Measurements from ENCODE around the gene PMM1. TPM values are rescaled to one million over a fixed set of nuclear protein-coding genes. Genes with fewer than 3 reads are reported as not detected.

The PMM1 gene
- total and polyA plus RNA-seq, 2 of the 13 experiments (the other 11 are each of a cell fraction or from before 2014, with no cell fraction given) = 17.8 to 95.6 TPM

DNA sequence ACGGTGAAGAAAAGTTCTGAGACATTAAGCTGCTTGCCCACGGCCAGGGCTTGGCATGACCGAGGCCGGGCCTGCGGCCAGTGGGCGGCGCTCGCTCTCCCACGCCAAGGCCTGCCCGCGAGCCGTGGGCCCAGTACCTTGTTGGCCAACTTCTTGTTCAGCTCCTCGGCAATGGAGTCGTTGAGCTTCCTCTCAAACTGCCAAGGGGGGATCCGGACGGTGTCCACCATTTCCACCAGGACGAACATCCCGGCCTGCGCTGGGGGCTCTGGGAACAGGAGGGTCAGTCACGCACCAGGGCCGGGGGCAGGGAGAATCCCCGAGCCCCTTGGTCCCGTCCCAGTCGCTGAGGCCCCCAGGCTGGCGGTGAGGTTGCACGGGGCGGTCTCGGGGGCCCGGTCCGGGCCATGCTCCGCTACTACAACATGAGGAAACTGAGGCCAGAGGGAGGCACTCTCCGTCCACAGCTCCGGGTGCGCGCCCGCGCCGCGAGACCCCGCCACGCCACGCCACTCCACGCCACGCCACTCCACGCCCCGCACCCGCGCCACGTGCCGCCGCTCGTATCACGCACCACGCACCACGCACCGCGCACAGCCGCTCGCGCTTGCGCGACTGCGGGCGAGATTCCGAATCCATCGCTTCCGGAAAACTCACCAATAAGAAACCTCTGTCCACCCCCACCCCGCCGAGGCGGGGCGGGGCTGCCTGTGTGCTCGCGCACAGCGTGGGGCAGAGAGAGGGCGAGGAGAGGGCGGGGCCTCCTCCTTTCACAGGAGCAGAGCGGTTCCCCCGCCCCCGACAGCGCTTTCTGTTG lies 45.6 kb downstream of the PMM1 start, which contains the start of gene POLR3H (continued):
- TF ChIP-seq, protein P1, sequence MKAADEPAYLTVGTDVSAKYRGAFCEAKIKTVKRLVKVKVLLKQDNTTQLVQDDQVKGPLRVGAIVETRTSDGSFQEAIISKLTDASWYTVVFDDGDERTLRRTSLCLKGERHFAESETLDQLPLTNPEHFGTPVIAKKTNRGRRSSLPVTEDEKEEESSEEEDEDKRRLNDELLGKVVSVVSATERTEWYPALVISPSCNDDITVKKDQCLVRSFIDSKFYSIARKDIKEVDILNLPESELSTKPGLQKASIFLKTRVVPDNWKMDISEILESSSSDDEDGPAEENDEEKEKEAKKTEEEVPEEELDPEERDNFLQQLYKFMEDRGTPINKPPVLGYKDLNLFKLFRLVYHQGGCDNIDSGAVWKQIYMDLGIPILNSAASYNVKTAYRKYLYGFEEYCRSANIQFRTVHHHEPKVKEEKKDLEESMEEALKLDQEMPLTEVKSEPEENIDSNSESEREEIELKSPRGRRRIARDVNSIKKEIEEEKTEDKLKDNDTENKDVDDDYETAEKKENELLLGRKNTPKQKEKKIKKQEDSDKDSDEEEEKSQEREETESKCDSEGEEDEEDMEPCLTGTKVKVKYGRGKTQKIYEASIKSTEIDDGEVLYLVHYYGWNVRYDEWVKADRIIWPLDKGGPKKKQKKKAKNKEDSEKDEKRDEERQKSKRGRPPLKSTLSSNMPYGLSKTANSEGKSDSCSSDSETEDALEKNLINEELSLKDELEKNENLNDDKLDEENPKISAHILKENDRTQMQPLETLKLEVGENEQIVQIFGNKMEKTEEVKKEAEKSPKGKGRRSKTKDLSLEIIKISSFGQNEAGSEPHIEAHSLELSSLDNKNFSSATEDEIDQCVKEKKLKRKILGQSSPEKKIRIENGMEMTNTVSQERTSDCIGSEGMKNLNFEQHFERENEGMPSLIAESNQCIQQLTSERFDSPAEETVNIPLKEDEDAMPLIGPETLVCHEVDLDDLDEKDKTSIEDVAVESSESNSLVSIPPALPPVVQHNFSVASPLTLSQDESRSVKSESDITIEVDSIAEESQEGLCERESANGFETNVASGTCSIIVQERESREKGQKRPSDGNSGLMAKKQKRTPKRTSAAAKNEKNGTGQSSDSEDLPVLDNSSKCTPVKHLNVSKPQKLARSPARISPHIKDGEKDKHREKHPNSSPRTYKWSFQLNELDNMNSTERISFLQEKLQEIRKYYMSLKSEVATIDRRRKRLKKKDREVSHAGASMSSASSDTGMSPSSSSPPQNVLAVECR (CRISPR knock-in tag; IDR thresholded peaks at IDR 0.05; ENCODE audit: borderline replicate concordance) = peak; percentile 88
- no peak for TF ChIP-seq NFKB2 (CRISPR knock-in tag; IDR thresholded peaks at IDR 0.05; ENCODE audit: borderline replicate concordance)
- TF ChIP-seq, protein P2, sequence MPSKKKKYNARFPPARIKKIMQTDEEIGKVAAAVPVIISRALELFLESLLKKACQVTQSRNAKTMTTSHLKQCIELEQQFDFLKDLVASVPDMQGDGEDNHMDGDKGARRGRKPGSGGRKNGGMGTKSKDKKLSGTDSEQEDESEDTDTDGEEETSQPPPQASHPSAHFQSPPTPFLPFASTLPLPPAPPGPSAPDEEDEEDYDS (CRISPR knock-in tag; IDR thresholded peaks at IDR 0.05) = no peak
- no peak for TF ChIP-seq HOXD1 (CRISPR knock-in tag; IDR thresholded peaks at IDR 0.05)
- TF ChIP-seq CBFB (CRISPR knock-in tag; IDR thresholded peaks at IDR 0.05) = no peak
- TF ChIP-seq, protein P3, sequence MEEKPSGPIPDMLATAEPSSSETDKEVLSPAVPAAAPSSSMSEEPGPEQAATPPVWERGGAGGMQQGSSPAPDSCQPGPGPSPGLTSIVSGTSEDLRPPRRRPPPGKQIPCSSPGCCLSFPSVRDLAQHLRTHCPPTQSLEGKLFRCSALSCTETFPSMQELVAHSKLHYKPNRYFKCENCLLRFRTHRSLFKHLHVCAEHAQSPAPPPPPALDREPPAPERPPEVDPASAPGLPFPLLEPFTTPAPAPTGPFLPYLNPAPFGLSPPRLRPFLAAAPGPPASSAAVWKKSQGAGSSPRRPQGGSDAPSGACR (CRISPR knock-in tag; IDR thresholded peaks at IDR 0.05) = peak; percentile 78; the same call in 1 of the 2 replicates
- TF ChIP-seq SALL1 (CRISPR knock-in tag; IDR thresholded peaks at IDR 0.05) = peak; percentile 74
- TF ChIP-seq PAF1 (CRISPR knock-in tag; IDR thresholded peaks at IDR 0.05) = no peak
- peak; percentile 79 for TF ChIP-seq EEA1 (CRISPR knock-in tag; IDR thresholded peaks at IDR 0.05; ENCODE audit: borderline replicate concordance)
- TF ChIP-seq, protein P4, sequence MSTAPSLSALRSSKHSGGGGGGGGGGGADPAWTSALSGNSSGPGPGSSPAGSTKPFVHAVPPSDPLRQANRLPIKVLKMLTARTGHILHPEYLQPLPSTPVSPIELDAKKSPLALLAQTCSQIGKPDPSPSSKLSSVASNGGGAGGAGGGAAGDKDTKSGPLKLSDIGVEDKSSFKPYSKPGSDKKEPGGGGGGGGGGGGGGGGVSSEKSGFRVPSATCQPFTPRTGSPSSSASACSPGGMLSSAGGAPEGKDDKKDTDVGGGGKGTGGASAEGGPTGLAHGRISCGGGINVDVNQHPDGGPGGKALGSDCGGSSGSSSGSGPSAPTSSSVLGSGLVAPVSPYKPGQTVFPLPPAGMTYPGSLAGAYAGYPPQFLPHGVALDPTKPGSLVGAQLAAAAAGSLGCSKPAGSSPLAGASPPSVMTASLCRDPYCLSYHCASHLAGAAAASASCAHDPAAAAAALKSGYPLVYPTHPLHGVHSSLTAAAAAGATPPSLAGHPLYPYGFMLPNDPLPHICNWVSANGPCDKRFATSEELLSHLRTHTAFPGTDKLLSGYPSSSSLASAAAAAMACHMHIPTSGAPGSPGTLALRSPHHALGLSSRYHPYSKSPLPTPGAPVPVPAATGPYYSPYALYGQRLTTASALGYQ (CRISPR knock-in tag; IDR thresholded peaks at IDR 0.05) = no peak
- no peak for TF ChIP-seq NONO (IDR thresholded peaks at IDR 0.05)
- peak; percentile 58 for TF ChIP-seq NONO (CRISPR knock-in tag; conservative IDR thresholded peaks at IDR 0.05)
- TF ChIP-seq, protein P5, sequence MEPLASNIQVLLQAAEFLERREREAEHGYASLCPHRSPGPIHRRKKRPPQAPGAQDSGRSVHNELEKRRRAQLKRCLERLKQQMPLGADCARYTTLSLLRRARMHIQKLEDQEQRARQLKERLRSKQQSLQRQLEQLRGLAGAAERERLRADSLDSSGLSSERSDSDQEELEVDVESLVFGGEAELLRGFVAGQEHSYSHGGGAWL (CRISPR knock-in tag; IDR thresholded peaks at IDR 0.05) = peak; percentile 43
- TF ChIP-seq, protein P6, sequence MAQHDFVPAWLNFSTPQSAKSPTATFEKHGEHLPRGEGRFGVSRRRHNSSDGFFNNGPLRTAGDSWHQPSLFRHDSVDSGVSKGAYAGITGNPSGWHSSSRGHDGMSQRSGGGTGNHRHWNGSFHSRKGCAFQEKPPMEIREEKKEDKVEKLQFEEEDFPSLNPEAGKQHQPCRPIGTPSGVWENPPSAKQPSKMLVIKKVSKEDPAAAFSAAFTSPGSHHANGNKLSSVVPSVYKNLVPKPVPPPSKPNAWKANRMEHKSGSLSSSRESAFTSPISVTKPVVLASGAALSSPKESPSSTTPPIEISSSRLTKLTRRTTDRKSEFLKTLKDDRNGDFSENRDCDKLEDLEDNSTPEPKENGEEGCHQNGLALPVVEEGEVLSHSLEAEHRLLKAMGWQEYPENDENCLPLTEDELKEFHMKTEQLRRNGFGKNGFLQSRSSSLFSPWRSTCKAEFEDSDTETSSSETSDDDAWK (CRISPR knock-in tag; IDR thresholded peaks at IDR 0.05) = no peak
- no peak for TF ChIP-seq ZNF615 (CRISPR knock-in tag; IDR thresholded peaks at IDR 0.05; ENCODE audit: borderline replicate concordance)
- no peak for TF ChIP-seq ZNF383 (CRISPR knock-in tag; IDR thresholded peaks at IDR 0.05; ENCODE audit: borderline replicate concordance)
- TF ChIP-seq, protein P7, sequence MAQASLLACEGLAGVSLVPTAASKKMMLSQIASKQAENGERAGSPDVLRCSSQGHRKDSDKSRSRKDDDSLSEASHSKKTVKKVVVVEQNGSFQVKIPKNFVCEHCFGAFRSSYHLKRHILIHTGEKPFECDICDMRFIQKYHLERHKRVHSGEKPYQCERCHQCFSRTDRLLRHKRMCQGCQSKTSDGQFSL (CRISPR knock-in tag; IDR thresholded peaks at IDR 0.05) = no peak
- no peak for TF ChIP-seq MEIS2 (CRISPR knock-in tag; IDR thresholded peaks at IDR 0.05)

Measured in HepG2 (cell line).